HEK293 (cell line): ENCODE results near the gene CEP350.

Experiments used
- CTCF ChIP-seq: fragments of 450-650 bp; formaldehyde crosslinking; IDR thresholded peaks from 2 replicates; pipeline ENCODE4 v1.5.1; 2016; ENCODE audit warnings: missing biosample characterization, missing genetic modification characterization
- REST ChIP-seq: fragments of 450-650 bp; formaldehyde crosslinking; IDR thresholded peaks from 2 replicates; pipeline ENCODE4 v1.5.1; 2016; ENCODE audit warnings: missing biosample characterization, missing genetic modification characterization
- TCF7L2 ChIP-seq: IDR thresholded peaks from 2 replicates; pipeline ENCODE4 v1.6.1; 2011; ENCODE audit warnings: low read depth, mild to moderate bottlenecking, inconsistent platforms, low read length, moderate library complexity, borderline replicate concordance
- ZNF114 ChIP-seq: fragments of 450-650 bp; formaldehyde crosslinking; IDR thresholded peaks from 2 replicates; pipeline ENCODE4 v1.5.0; 2017; ENCODE audit warnings: missing biosample characterization, missing genetic modification characterization
- ZNF138 ChIP-seq: fragments of 450-650 bp; formaldehyde crosslinking; IDR thresholded peaks from 2 replicates; pipeline ENCODE4 v1.5.1; 2016; ENCODE audit warnings: missing biosample characterization, missing genetic modification characterization, borderline replicate concordance
- ZNF274 ChIP-seq, 2 experiments: fragments of 200-500 bp in 1 of 2; fragments of 450-650 bp in 1 of 2; sonication (Bioruptor generic) in 1 of 2; formaldehyde crosslinking in 1 of 2; IDR thresholded peaks; 2 replicates each; pipeline versions ENCODE4 v1.5.1 to v1.6.1; 2014 to 2016; ENCODE audit warnings: borderline replicate concordance in 1 of 2, inconsistent platforms in 1 of 2, low read length in 1 of 2, missing biosample characterization in 1 of 2, missing genetic modification characterization in 1 of 2
- ZNF416 ChIP-seq: fragments of 450-650 bp; formaldehyde crosslinking; IDR thresholded peaks from 2 replicates; pipeline ENCODE4 v1.5.1; 2016; ENCODE audit warnings: missing biosample characterization, missing genetic modification characterization
- ZNF433 ChIP-seq: fragments of 450-650 bp; formaldehyde crosslinking; IDR thresholded peaks from 2 replicates; pipeline ENCODE4 v1.5.1; 2016; ENCODE audit warnings: missing biosample characterization, missing genetic modification characterization, low read depth
- ZNF501 ChIP-seq: fragments of 450-650 bp; formaldehyde crosslinking; IDR thresholded peaks from 2 replicates; pipeline ENCODE4 v1.5.1; 2016; ENCODE audit warnings: missing biosample characterization, missing genetic modification characterization
- ZSCAN30 ChIP-seq: fragments of 450-650 bp; IDR thresholded peaks from 2 replicates; pipeline ENCODE4 v1.5.1; 2018; ENCODE audit warnings: missing biosample characterization, mild to moderate bottlenecking, missing genetic modification characterization, moderate library complexity

GRCh38 chr1:179938752-179939151 is 15.9 kb upstream of the CEP350 start:
- TF ChIP-seq CTCF (tag by site-specific recombination): no peak
- TF ChIP-seq ZNF114 (tag by site-specific recombination): no peak
- no peak for TF ChIP-seq ZNF433 (tag by site-specific recombination)
- TF ChIP-seq ZNF138 (tag by site-specific recombination): no peak
- TF ChIP-seq TCF7L2: peak; percentile 99
- no peak for TF ChIP-seq ZNF416 (tag by site-specific recombination)
- no peak for TF ChIP-seq ZNF501 (tag by site-specific recombination)
- TF ChIP-seq ZSCAN30 (tag by site-specific recombination): no peak; the same call in 1 of the 2 replicates
- TF ChIP-seq REST: no peak
- TF ChIP-seq ZNF274 (IDR thresholded peaks at IDR 0.05; ENCODE audit: low read length): no peak
- TF ChIP-seq ZNF274 (tag by site-specific recombination; IDR thresholded peaks at IDR 0.05; ENCODE audit: borderline replicate concordance): no peak
